Measurements from ENCODE around the gene DYNC1LI2. TPM values are rescaled to one million over a fixed set of nuclear protein-coding genes. Genes with fewer than 3 reads are reported as not detected.
A peak's percentile ranks its signal among the peaks of the same experiment; 100 is the strongest.

DYNC1LI2 gene
- total and polyA plus RNA-seq, 9 of the 15 experiments (the other 6 are each of a cell fraction or from before 2014, with no cell fraction given), result 5.1 to 48.9 (median 38.2) TPM

GRCh38 chr16:66752958-66753357 lies 1.5 kb upstream of the DYNC1LI2 start:
- CTCF ChIA-PET (ENCODE audit: low intra/inter-chr PET ratio), result no interaction called here
- H3K4me3 ChIP-seq, result no peak overlapping the region
- in situ Hi-C loops (cut with MboI) (no loop called here), intact Hi-C loops (cut with micrococcal nuclease) (no loop called here)
- FAIRE-seq (no peak), DNase-seq (ENCODE audit: extremely low read depth in 1 of 4, low spot score in 3 of 4) (no peak), ATAC-seq (no peak)
- no peak for TF ChIP-seq SOX6 (IDR thresholded peaks at IDR 0.05)
- peak; percentile 75 for TF ChIP-seq ZFP36 (IDR thresholded peaks at IDR 0.05; ENCODE audit: low read depth, low read length, partially characterized antibody)
- no peak overlapping the region for H3K4me2 ChIP-seq (ENCODE audit: insufficient read depth, low read length)
- no peak overlapping the region for H3K27ac ChIP-seq (ENCODE audit: extremely low read depth, low read depth, low read length)
- H3K9ac ChIP-seq (ENCODE audit: insufficient read depth in 1 of 2, low read depth in 2 of 2, low read length in 2 of 2), result no peak overlapping the region
- H3K27me3 ChIP-seq (ENCODE audit: control insufficient read depth in 2 of 2, insufficient read depth in 2 of 2, low read length in 2 of 2), result no peaks in the 10 kb centered on the region
- POLR2A ChIA-PET, result interaction anchor here (1.2 kb wide), 1 partner anchor 19 kb away, joined by 3 read pairs; no protein-coding TSS in a partner anchor
- H4K20me1 ChIP-seq (replicated peaks; ENCODE audit: control insufficient read depth, insufficient read depth, low read length), result peaks cover 10% of the 10 kb centered on the region
- peaks cover 23% of the 10 kb centered on the region for H3K36me3 ChIP-seq (ENCODE audit: control insufficient read depth, insufficient read depth, low read length)
- 86% methylated on average over 2 of the region's 2 CpGs for WGBS (ENCODE audit: insufficient coverage, low coverage, missing lambda C conversion rate)
- H2AFZ ChIP-seq (ENCODE audit: low read depth, low read length), result no peak overlapping the region
- H3K9me3 ChIP-seq (replicated peaks; ENCODE audit: control insufficient read depth, insufficient read depth, low read depth, low read length), result no peaks in the 10 kb centered on the region
- peaks cover 34% of the 10 kb centered on the region for H3K79me2 ChIP-seq (ENCODE audit: control insufficient read depth, insufficient read depth, low read length)
- H3K9me1 ChIP-seq (ENCODE audit: control insufficient read depth, insufficient read depth, low read length), result no peaks in the 10 kb centered on the region
- BruUV-seq (replicated peaks), result no TSS peak
- H3K4me1 ChIP-seq (replicated peaks in 1 of 2; ENCODE audit: control insufficient read depth in 2 of 2, insufficient read depth in 2 of 2, low read length in 2 of 2), result peaks cover 9 to 15% of the 10 kb centered on the region in 2 experiments; a peak in 4 of 5 replicates

DNA sequence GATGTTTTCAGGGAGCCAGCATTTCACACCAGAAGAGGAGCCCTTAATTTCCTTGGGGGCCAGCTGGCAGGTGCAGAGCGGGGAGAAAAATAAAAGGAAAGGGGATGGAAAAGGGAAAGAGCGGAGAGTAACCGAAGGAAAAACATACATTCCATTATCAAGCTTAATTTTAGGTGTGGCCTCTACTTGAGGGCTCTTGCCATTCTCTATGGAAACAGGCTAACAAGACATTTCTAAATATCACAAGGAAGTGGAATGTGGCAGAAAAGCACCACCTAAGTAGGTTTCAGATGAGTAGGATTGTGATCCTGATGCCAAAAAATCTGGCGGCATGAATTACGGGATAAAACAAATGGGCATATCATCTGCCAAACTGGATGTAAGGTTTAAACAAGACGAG lies 970 bp upstream of the DYNC1LI2 start:
- H3K9ac ChIP-seq (ENCODE audit: insufficient read depth in 1 of 2, low read depth in 2 of 2, low read length in 2 of 2), result peak overlapping the region in 1 of 2 experiments; percentile 96; a peak in 1 of 4 replicates
- ChIA-PET CTCF (ENCODE audit: low intra/inter-chr PET ratio) (interaction anchor here (1.1 kb wide), 1 partner anchor 144 kb away, joined by 3 read pairs; no protein-coding TSS in a partner anchor), POLR2A (interaction anchor here (0.7 to 2.0 kb wide), 4 partner anchors 14 to 129 kb away, joined by 3 to 8 read pairs (median 4); no protein-coding TSS in a partner anchor)
- no peak for ATAC-seq
- H3K27ac ChIP-seq (ENCODE audit: extremely low read depth, low read depth, low read length), result no peak overlapping the region
- no peak for DNase-seq (ENCODE audit: extremely low read depth in 1 of 4, low spot score in 3 of 4)
- no peaks in the 10 kb centered on the region for H3K27me3 ChIP-seq (ENCODE audit: control insufficient read depth in 2 of 2, insufficient read depth in 2 of 2, low read length in 2 of 2)
- peaks cover 10% of the 10 kb centered on the region for H4K20me1 ChIP-seq (replicated peaks; ENCODE audit: control insufficient read depth, insufficient read depth, low read length)
- in situ Hi-C loops (cut with MboI), result no loop called here
- no peaks in the 10 kb centered on the region for H3K9me3 ChIP-seq (replicated peaks; ENCODE audit: control insufficient read depth, insufficient read depth, low read depth, low read length)
- H3K4me3 ChIP-seq, result no peak overlapping the region
- intact Hi-C loops (cut with micrococcal nuclease), result no loop called here
- no peak for TF ChIP-seq HNRNPL (IDR thresholded peaks at IDR 0.05; ENCODE audit: low read depth, low read length)
- no peak for TF ChIP-seq ZNF263 (CRISPR knock-in tag; IDR thresholded peaks at IDR 0.05; ENCODE audit: borderline replicate concordance)
- no peak for TF ChIP-seq KAT8 (IDR thresholded peaks at IDR 0.05; ENCODE audit: low read depth)
- no peak for TF ChIP-seq MEF2D (tag; conservative IDR thresholded peaks at IDR 0.05; ENCODE audit: low read depth)
- TF ChIP-seq PHB (CRISPR knock-in tag; IDR thresholded peaks at IDR 0.05), result no peak
- H3K36me3 ChIP-seq (ENCODE audit: control insufficient read depth, insufficient read depth, low read length), result peaks cover 28% of the 10 kb centered on the region
- H3K4me2 ChIP-seq (ENCODE audit: insufficient read depth, low read length), result peak overlapping the region; percentile 99
- FAIRE-seq, result no peak
- peaks cover 9 to 15% of the 10 kb centered on the region in 2 experiments; a peak in 4 of 5 replicates for H3K4me1 ChIP-seq (replicated peaks in 1 of 2; ENCODE audit: control insufficient read depth in 2 of 2, insufficient read depth in 2 of 2, low read length in 2 of 2)
- 64% methylated on average over 6 of the region's 6 CpGs for WGBS (ENCODE audit: insufficient coverage, low coverage, missing lambda C conversion rate)
- BruUV-seq (replicated peaks), result no TSS peak
- H3K9me1 ChIP-seq (ENCODE audit: control insufficient read depth, insufficient read depth, low read length), result no peaks in the 10 kb centered on the region
- H2AFZ ChIP-seq (ENCODE audit: low read depth, low read length), result peak overlapping the region; percentile 91
- peaks cover 38% of the 10 kb centered on the region for H3K79me2 ChIP-seq (ENCODE audit: control insufficient read depth, insufficient read depth, low read length)

All from K562 (cell line).